GM23338 (cell line): ENCODE measurements around the gene PPP1R3A.

ENCODE experiments used
- CREB1 ChIP-seq: fragments of 250-450 bp; sonication (Bioruptor Pico); IDR thresholded peaks from 2 replicates; pipeline ENCODE4 v1.5.0; 2020; ENCODE audit warnings: low read depth, mild to moderate bottlenecking, moderate library complexity
- CTCF ChIP-seq, 2 experiments: fragments of 200-600 bp in 1 of 2; sonication (generic) in 1 of 2; conservative IDR thresholded peaks; 2 replicates each; pipeline versions ENCODE4 v1.5.1 to v1.6.1; 2016 to 2017; ENCODE audit warnings: antibody characterized with exemption in 2 of 2, low read depth in 2 of 2, mild to moderate bottlenecking in 2 of 2, moderate library complexity in 1 of 2
- EZH2 ChIP-seq: fragments of 200-600 bp; sonication (generic); IDR thresholded peaks from one replicate; pipeline ENCODE4 v1.8.0; 2017; ENCODE audit warnings: antibody characterized with exemption, mild to moderate bottlenecking, low read depth; ENCODE audit not compliant: unreplicated experiment
- EZH2phosphoT487 ChIP-seq: fragments of 200-600 bp; sonication (generic); IDR thresholded peaks from one replicate; pipeline ENCODE4 v1.8.1; 2018; ENCODE audit warnings: antibody characterized with exemption; ENCODE audit not compliant: unreplicated experiment
- JUNB ChIP-seq: IDR thresholded peaks from one replicate; pipeline ENCODE4 v1.6.1; 2016; ENCODE audit warnings: antibody characterized with exemption; ENCODE audit not compliant: unreplicated experiment
- NANOG ChIP-seq: IDR thresholded peaks from 2 replicates; pipeline ENCODE4 v1.6.1; 2016; ENCODE audit warnings: antibody characterized with exemption, borderline replicate concordance
- POLR2AphosphoS5 ChIP-seq: IDR thresholded peaks from 2 replicates; pipeline ENCODE4 v1.6.1; 2016; ENCODE audit warnings: antibody characterized with exemption, low read depth
- REST ChIP-seq: IDR thresholded peaks from one replicate; pipeline ENCODE4 v1.6.1; 2018; ENCODE audit warnings: antibody characterized with exemption; ENCODE audit not compliant: unreplicated experiment
- ZNF114 ChIP-seq: fragments of 250-450 bp; sonication (Bioruptor Pico); IDR thresholded peaks from 2 replicates; pipeline ENCODE4 v1.5.0; 2020; ENCODE audit warnings: mild to moderate bottlenecking, moderate library complexity
- ZNF331 ChIP-seq: fragments of 250-450 bp; sonication (Bioruptor Pico); IDR thresholded peaks from 2 replicates; pipeline ENCODE4 v1.5.0; 2020; ENCODE audit warnings: low read depth, mild to moderate bottlenecking, moderate library complexity
- TF ChIP-seq, protein P1 (sequence below): IDR thresholded peaks from 2 replicates; pipeline ENCODE4 v1.6.1; 2016; ENCODE audit warnings: antibody characterized with exemption

GRCh38 chr7:113892818-113893217 is 26.0 kb downstream of the PPP1R3A start:
- TF ChIP-seq ZNF331 (CRISPR knock-in tag) (no peak), CTCF (conservative IDR thresholded peaks at IDR 0.05; ENCODE audit: low read depth in 2 of 2) (no peak), POLR2AphosphoS5 (no peak), REST (no peak), EZH2 (no peak), EZH2phosphoT487 (no peak), CREB1 (CRISPR knock-in tag) (no peak), ZNF114 (CRISPR knock-in tag) (no peak), JUNB (no peak), NANOG (no peak)
- TF ChIP-seq, protein P1, sequence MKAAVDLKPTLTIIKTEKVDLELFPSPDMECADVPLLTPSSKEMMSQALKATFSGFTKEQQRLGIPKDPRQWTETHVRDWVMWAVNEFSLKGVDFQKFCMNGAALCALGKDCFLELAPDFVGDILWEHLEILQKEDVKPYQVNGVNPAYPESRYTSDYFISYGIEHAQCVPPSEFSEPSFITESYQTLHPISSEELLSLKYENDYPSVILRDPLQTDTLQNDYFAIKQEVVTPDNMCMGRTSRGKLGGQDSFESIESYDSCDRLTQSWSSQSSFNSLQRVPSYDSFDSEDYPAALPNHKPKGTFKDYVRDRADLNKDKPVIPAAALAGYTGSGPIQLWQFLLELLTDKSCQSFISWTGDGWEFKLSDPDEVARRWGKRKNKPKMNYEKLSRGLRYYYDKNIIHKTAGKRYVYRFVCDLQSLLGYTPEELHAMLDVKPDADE = no peak
